Esophagus muscularis mucosa (tissue), 4 donors: ENCODE data around the gene ZFAND6. TPM values are rescaled to one million over a fixed set of nuclear protein-coding genes. Genes with fewer than 3 reads are reported as not detected.
"Not testable (repeated sequence)": the region's sequence is repeated elsewhere in the genome, so short reads cannot be mapped to it uniquely, and the experiment has no call there.

ENCODE experiments used
- DNase-seq: peaks from one replicate; pipeline ENCODE4 v3.0.0-alpha.2; 2017; ENCODE audit errors: extremely low spot score
- H3K27ac ChIP-seq, 4 donors: fragments of 200-600 bp; sonication (generic); replicated peaks in 1 of 4; 1 replicate in 3 of 4; 2 replicates in 1 of 4; pipeline ENCODE4 v1.5.1; 2016 to 2019; ENCODE audit warnings: mild to moderate bottlenecking in 1 of 4
- H3K27me3 ChIP-seq, 4 donors: fragments of 200-600 bp; sonication (generic); one replicate each; pipeline versions ENCODE4 v1.5.1 to v1.6.0; 2016 to 2019
- H3K36me3 ChIP-seq, 4 donors: fragments of 200-600 bp; sonication (generic); one replicate each; pipeline ENCODE4 v1.5.1; 2016 to 2019
- H3K4me1 ChIP-seq, 4 donors: fragments of 200-600 bp; sonication (generic); one replicate each; pipeline ENCODE4 v1.5.1; 2016 to 2019
- H3K4me3 ChIP-seq, 4 donors: fragments of 200-600 bp; sonication (generic); 1 replicate in 2 of 4; 2 replicates in 2 of 4; pipeline ENCODE4 v1.5.1; 2016 to 2019; ENCODE audit warnings: mild to moderate bottlenecking in 4 of 4, moderate library complexity in 1 of 4
- H3K9me3 ChIP-seq, 4 donors: fragments of 200-600 bp; sonication (generic); 1 replicate in 3 of 4; 2 replicates in 1 of 4; pipeline ENCODE4 v1.5.1; 2016 to 2019
- EP300 ChIP-seq: sonication (generic); formaldehyde crosslinking; IDR thresholded peaks from one replicate; pipeline ENCODE4 v1.6.1; 2017; ENCODE audit warnings: antibody characterized with exemption
- POLR2A ChIP-seq: fragments of 450-650 bp; IDR thresholded peaks from one replicate; pipeline ENCODE4 v1.6.1; 2017; ENCODE audit warnings: antibody characterized with exemption, moderate library complexity, mild to moderate bottlenecking, low read depth
- POLR2AphosphoS5 ChIP-seq, 2 donors: sonication (generic); formaldehyde crosslinking; IDR thresholded peaks; one replicate each; pipeline ENCODE4 v1.6.1; 2017; ENCODE audit warnings: antibody characterized with exemption in 2 of 2
- WGBS: methylation state at CpG from one replicate; pipeline ENCODE4 v1.1.5; 2018; 5-methylcytosine and 5-hydroxymethylcytosine counted together
- intact Hi-C: fragments of 100-400 bp; cut with DNase I; formaldehyde crosslinking; loops from one replicate; pipeline ENCODE4 v1.15.1; 2023
- total RNA-seq, 4 donors: library from RNA; depleted of rRNA; stranded (reverse); fragments of >200 nt; gene quantifications; one replicate each; pipeline versions ENCODE4 v1.1.0 to v1.2.1, GENCODE V29; 2016
- TF ChIP-seq, protein P1 (sequence below), 3 experiments: fragments of 200-600 bp in 2 of 3; fragments of 450-650 bp in 1 of 3; sonication (generic) in 2 of 3; IDR thresholded peaks; one replicate each; pipeline ENCODE4 v1.5.1; 2017 to 2019; ENCODE audit warnings: antibody characterized with exemption in 3 of 3, mild to moderate bottlenecking in 2 of 3, moderate library complexity in 1 of 3

Gene ZFAND6
- total RNA-seq, 4 donors from 2014 or later = 80.2 to 134 (median 107) TPM

DNA sequence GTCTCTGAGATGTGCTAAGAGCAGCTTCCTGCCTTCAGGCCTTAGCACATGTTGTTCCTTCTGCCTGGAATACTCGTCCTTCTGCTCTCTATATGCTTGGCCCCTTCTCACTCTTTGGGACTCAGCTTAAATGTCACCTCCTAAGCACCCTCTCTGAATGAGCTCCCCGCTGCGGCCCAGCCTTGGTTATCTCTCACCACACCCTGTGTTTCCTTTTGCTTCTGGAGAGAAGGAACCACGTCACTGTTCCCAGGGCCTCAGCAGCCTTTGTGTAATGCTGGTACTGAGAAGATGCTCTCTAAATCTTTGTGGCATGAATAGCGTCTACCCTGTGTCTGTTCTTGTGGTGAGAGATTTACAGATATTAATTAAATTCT, 95.5 kb downstream of the ZFAND6 start:
- Histone ChIP-seq H3K36me3 (peaks cover 0 to 18% (median 16%) of the 10 kb centered on the region in 4 donors), H3K27ac (peak overlapping the region in 1 of 4 donors; percentile 6), H3K9me3 (no peaks in the 10 kb centered on the region), H3K27me3 (no peaks in the 10 kb centered on the region), H3K4me1 (peaks cover 10 to 34% (median 22%) of the 10 kb centered on the region in 4 donors), H3K4me3 (no peak overlapping the region)
- 95% methylated on average over 5 of the region's 5 CpGs for WGBS
- DNase-seq = no peak
- intact Hi-C loops = no loop called here
- no peak for TF ChIP-seq POLR2AphosphoS5 (IDR thresholded peaks at IDR 0.05)
- TF ChIP-seq, protein P1, sequence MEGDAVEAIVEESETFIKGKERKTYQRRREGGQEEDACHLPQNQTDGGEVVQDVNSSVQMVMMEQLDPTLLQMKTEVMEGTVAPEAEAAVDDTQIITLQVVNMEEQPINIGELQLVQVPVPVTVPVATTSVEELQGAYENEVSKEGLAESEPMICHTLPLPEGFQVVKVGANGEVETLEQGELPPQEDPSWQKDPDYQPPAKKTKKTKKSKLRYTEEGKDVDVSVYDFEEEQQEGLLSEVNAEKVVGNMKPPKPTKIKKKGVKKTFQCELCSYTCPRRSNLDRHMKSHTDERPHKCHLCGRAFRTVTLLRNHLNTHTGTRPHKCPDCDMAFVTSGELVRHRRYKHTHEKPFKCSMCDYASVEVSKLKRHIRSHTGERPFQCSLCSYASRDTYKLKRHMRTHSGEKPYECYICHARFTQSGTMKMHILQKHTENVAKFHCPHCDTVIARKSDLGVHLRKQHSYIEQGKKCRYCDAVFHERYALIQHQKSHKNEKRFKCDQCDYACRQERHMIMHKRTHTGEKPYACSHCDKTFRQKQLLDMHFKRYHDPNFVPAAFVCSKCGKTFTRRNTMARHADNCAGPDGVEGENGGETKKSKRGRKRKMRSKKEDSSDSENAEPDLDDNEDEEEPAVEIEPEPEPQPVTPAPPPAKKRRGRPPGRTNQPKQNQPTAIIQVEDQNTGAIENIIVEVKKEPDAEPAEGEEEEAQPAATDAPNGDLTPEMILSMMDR (IDR thresholded peaks at IDR 0.05) = no peak
- no peak for TF ChIP-seq EP300
- TF ChIP-seq POLR2A = no peak

DNA sequence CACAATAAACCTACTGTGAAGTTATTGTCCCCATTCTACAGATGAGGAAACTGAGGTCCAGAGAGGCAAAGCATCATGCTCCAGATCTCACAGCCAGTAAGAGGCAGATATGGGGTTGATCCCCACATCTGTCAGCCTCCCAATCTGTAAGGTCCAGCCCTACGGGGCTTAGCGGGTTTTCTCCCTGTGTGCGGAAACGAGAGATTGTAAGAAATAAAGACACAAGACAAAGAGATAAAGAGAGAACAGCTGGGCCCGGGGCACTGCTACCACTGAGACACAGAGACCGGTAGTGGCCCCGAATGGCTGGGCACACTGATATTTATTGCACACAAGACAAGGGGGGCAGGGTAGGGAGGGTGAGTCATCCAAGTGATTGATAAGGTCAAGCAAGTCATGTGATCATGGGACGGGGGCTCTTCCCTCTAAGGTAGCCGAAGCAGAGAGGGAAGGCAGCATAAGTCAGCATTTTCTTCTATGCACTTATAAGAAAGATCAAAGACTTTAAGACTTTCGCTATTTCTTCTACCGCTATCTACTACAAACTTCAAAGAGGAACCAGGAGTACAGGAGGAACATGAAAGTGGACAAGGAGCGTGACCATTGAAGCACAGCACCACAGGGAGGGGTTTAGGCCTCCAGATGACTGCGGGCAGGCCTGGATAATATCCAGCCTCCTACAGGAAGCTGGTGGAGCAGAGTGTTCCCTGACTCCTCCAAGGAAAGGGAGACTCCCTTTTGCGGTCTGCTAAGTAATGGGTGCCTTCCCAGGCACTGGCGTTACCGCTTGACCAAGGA, 96.1 kb downstream of the ZFAND6 start:
- WGBS = 68% methylated on average over 16 of the region's 16 CpGs
- peak overlapping the region in 1 of 4 donors; percentile 6 for H3K27ac ChIP-seq
- not testable (repeated sequence) for DNase-seq

DNA sequence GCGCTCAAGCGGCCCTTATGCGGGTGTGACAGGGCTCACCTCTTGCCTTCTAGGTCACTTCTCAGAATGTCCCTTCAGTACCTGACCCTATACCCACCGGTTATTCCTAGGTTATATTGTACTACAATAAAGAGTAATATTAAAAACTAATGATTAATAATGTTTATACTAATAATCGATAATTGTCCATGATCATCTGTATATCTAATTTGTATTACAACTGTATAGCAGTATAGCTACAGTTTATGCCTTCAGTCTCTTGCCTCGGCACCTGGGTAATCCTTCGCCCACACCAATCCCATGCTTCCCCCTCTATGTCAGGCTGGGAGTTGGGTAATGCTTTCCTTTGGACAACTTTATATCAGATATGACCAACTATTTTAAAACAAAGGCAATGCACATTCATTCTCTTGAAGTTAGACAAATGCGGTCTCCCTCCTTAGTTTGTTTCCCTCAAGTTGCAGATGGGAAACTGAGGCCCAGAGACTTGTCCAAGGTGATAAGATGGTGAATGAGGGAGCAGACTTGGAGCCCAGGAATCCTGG, 96.8 kb downstream of the ZFAND6 start:
- WGBS = 92% methylated on average over 8 of the region's 8 CpGs
- DNase-seq = no peak
- no peaks in the 10 kb centered on the region for H3K9me3 ChIP-seq
- no peak overlapping the region for H3K27ac ChIP-seq
- intact Hi-C loops = no loop called here
- peaks cover 10 to 45% (median 33%) of the 10 kb centered on the region in 4 donors for H3K4me1 ChIP-seq
- H3K36me3 ChIP-seq = peaks cover 0 to 27% (median 24%) of the 10 kb centered on the region in 4 donors
- no peaks in the 10 kb centered on the region for H3K27me3 ChIP-seq
- H3K4me3 ChIP-seq = no peak overlapping the region
- TF ChIP-seq, protein P1 (IDR thresholded peaks at IDR 0.05) = no peak
- TF ChIP-seq POLR2A (no peak), POLR2AphosphoS5 (IDR thresholded peaks at IDR 0.05) (no peak), EP300 (no peak)

More for the DNA sequence above, 96.1 kb downstream of the ZFAND6 start:
- H3K9me3 ChIP-seq, H3K27me3 ChIP-seq, H3K4me3 ChIP-seq, intact Hi-C loops: not testable (repeated sequence)
- H3K36me3 ChIP-seq = peaks cover 0 to 22% (median 20%) of the 10 kb centered on the region in 4 donors
- H3K4me1 ChIP-seq = peaks cover 10 to 40% (median 28%) of the 10 kb centered on the region in 4 donors

DNA sequence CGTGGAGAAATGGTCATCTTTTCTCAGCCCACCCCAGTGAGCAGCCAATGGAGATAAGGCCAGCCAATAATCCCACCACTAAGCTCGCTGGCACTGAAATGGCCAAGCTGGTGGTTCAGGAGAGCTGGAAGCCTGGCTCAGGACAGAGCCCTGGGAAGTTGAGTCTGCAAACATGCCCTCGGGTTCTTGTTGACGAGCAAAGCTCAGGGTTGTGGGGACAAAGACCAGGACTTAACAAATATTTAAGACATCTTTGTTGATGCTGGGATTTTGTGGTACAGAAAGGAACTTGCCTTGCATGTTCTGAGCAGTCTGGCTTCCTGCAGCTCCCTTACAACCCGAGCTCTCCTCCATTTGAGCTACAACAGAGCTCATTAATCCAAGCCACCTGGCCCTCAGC, 97.7 kb downstream of the ZFAND6 start:
- intact Hi-C loops = no loop called here
- Histone ChIP-seq H3K27me3 (no peaks in the 10 kb centered on the region), H3K4me1 (peaks cover 10 to 35% (median 32%) of the 10 kb centered on the region in 4 donors), H3K9me3 (no peaks in the 10 kb centered on the region), H3K27ac (no peak overlapping the region), H3K4me3 (no peak overlapping the region), H3K36me3 (peaks cover 0 to 35% (median 33%) of the 10 kb centered on the region in 4 donors)
- 96% methylated on average over 5 of the region's 5 CpGs for WGBS
- no peak for DNase-seq
- TF ChIP-seq POLR2A = no peak
- no peak for TF ChIP-seq POLR2AphosphoS5 (IDR thresholded peaks at IDR 0.05)
- no peak for TF ChIP-seq EP300
- TF ChIP-seq, protein P1 (IDR thresholded peaks at IDR 0.05) = no peak

DNA sequence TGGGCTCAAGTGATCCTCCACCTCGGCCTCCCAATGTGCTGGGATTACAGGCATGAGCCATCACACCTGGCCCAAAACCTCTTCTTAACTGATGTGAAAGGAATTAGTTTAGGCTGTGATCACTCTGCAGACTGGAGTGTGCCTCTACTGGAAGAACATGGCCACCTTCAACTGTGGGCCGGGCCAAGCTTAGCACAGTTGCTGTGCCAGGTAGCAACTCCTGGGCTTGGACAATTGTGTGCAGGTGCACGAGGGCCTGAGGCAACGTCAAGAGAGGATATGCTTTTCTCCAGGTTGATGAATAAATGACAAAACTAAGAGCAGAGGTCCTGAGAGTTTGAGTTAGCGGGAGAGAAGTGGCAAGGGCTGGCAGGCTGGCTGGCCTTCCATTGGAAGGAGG, 99.8 kb downstream of the ZFAND6 start:
- peaks cover 0 to 23% (median 19%) of the 10 kb centered on the region in 4 donors for H3K4me1 ChIP-seq
- intact Hi-C loops = no loop called here
- TF ChIP-seq POLR2AphosphoS5 (IDR thresholded peaks at IDR 0.05) = no peak
- TF ChIP-seq, protein P1 (IDR thresholded peaks at IDR 0.05) = no peak
- no peak overlapping the region for H3K27ac ChIP-seq
- no peak for DNase-seq
- no peaks in the 10 kb centered on the region for H3K27me3 ChIP-seq
- no peak overlapping the region for H3K4me3 ChIP-seq
- H3K36me3 ChIP-seq = peaks cover 0 to 55% (median 47%) of the 10 kb centered on the region in 4 donors
- WGBS = 78% methylated on average over 4 of the region's 5 CpGs
- no peaks in the 10 kb centered on the region for H3K9me3 ChIP-seq
